ENCODE measurements around the gene AMPH.

- TF ChIP-seq EZH2phosphoT487 (IDR thresholded peaks at IDR 0.05; ENCODE audit: borderline replicate concordance, low read length) (no peak), CTCF (conservative IDR thresholded peaks at IDR 0.05; ENCODE audit: low read depth, low read length) (no peak), EZH2 (IDR thresholded peaks at IDR 0.05; ENCODE audit: low read length, unreplicated experiment) (no peak)
These were observed 217.4 kb downstream of the AMPH start for GRCh38 chr7:38413784-38414183.
